Renal pelvis (tissue), 4 donors: ENCODE results near the gene DGCR2. TPM values are rescaled to one million over a fixed set of nuclear protein-coding genes. Genes with fewer than 3 reads are reported as not detected.
A peak's percentile ranks its signal among the peaks of the same experiment; 100 is the strongest.

Experiments used
- DNase-seq: peaks from one replicate; pipeline ENCODE4 v3.0.0-alpha.2; 2013
- polyA plus RNA-seq, 3 donors: library from polyadenylated mRNA; unstranded; fragments of 120-200 nt; gene quantifications; one replicate each; pipeline ENCODE4 v1.2.1, GENCODE V29; 2013; ENCODE audit not compliant: insufficient read length in 3 of 3

DGCR2 gene
- polyA plus RNA-seq, 3 donors: 75.2 to 88.1 (median 81.3) TPM

DNA sequence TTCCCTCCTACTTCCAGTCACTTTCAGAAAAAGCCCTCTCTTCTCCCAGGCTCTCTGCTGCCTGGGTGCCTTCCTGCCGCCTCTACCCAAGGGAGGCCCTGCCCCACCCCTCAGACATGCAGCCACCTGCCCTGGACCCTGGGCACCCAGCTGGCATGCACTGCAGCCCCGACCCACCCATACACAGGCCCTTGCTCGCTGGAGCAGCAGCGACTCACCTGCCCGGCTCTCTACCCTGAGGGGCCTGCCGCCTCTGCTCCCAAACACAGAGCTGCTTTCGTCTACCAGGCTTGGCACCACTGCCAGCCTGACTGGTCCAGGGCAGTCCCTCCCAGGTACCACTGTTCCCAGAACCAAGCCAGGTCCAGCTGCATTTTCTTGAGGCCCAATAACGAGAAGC lies 7.7 kb upstream of the DGCR2 start:
- no peak for DNase-seq

- DNase-seq: no peak
Measured at GRCh38 chr22:19128946-19129727, 6.9 kb upstream of the DGCR2 start.

DNA sequence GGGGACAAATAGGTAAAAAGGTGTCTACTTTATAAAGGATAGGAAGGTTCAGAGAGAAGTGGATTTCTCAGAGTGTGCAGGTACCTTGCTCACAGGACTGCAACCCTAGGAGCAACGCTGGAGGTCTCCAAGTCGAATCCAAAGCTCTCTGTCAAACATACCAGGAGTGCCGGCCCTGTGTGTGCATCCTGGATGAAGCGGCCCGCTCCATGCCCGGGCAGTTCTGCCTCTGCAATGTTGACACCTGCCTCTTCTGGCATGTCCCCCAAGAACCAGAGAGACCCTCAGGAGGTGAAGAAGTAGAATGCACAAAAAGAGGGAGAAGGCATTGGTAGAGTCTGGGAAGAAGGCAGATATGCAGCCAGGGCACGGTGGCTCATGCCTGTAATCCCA lies 5.8 kb upstream of the DGCR2 start:
- no peak for DNase-seq

GRCh38 chr22:19127329-19128008 lies 5.3 kb upstream of the DGCR2 start:
- no peak for DNase-seq

GRCh38 chr22:19126309-19127273 lies 4.4 kb upstream of the DGCR2 start:
- DNase-seq: no peak

GRCh38 chr22:19125474-19126308 lies 3.5 kb upstream of the DGCR2 start:
- DNase-seq: no peak

DNA sequence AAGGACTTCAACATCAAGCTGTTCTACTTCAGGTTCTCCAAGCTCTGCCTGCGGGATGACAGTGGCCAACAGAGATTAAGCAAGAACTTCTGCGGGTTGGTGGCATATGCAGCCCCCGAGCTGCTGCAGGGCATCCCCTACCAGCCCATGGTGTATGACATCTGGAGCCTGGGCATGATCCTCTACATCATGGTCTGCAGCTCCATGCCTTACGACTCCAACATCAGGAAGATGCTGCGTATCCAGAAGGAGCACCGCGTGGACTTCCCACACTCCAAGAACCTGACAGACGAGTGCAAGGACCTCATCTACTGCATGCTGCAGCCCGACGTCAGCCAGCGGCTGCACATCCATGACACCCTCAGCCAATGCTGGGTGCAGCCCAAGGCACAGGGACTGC lies 2.8 kb upstream of the DGCR2 start:
- no peak for DNase-seq

DNA sequence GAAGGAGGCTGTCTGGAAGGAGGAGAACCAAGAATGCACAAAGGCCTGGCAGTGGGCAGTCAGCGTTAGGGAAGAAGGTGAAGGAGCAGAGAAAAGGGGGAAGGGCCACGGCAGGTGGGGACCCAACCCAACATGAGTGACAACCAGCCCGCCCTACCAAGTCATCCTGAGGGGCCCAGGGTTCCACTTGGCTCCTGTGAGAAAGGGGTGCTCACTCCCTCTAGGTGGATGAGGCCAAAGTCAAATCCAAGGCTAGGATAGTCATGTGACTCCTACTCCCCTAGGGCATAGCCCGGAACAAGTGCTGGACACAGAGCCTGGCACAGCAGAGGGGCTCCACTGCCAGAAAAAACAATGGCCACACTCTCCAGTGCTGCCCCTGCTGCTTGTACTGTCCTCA lies 2.2 kb upstream of the DGCR2 start:
- DNase-seq: no peak

- DNase-seq: no peak
Measured at GRCh38 chr22:19123936-19124335, 1.7 kb upstream of the DGCR2 start.

- DNase-seq: no peak
Measured at GRCh38 chr22:19122752-19123492, 710 bp upstream of the DGCR2 start.

DNA sequence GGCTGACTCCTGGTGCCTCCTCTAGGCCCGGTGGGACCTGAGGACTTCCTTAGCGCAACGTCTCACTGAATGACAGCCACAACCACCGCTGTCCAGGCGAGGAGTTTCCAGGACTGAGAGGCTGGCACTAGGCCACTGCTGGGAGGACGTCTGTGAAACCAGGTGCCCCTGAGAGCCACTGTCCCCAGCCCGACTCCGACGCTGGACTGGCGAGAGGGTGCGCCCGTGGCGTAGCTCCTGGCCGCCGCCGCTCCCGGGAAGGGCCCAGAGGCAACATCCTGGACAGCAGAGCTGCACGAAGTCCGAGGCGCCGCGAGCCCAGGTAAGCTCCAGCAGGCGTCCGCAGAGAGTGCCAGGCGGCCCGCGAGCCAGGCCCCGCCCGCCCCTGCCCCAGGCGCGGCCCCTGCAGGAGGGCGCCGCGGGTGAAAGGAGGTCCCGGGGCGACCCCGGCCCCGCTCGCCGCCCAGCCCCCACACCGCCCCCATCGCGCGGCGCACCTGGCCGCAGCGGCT lies 525 bp downstream of the DGCR2 start:
- DNase-seq: peak; percentile 30

GRCh38 chr22:19120829-19121630 lies 1.2 kb downstream of the DGCR2 start:
- DNase-seq: peak; percentile 46

- DNase-seq: no peak
Measured at GRCh38 chr22:19119949-19120348, 2.3 kb downstream of the DGCR2 start.

DNA sequence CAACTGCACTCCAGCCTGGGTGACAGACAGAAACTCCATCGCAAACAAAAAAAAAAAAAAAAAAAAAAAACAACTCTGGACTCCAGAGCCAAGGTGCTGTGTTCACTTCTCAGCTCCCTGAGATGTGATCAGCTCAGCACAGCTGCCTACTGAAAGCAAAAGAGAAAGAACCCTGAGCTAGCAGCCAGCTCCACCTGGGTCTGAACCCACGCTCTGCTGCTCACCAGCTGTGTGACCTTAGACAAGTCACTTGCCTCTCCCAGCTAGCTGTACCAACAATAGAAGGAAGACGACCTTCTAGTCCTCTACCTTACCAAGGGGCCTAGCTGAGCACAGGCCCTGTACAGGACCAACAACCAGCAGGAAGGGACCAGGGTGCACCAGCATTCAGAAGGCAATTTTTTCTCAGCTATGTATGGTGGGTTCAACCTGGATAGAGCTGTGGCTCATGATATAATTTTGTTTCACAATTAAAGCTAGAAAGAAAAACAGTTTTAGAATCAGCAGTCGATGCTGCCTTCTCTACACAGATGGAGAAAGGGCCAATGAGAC lies 3.8 kb downstream of the DGCR2 start:
- DNase-seq: no peak

DNA sequence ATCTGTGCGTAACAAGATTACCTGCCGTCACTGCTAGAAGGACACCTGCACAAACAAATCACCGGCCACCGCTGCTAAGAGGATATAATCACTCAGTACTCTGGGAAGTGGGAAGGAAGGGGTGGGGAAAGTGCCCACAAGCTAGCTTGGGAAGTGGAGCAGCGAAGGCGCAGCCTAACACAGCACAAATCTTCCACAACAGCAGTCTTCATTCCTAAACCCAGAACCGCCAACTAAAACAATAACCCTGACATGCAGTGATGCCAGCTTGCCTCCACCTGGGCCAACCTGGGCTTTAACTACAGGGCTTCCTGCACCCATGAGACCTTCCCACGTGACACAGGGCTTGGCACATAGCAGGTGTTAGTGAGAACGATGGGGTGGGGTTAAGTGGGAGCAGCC lies 5.1 kb downstream of the DGCR2 start:
- no peak for DNase-seq

GRCh38 chr22:19115628-19116027 lies 6.6 kb downstream of the DGCR2 start:
- no peak for DNase-seq

- no peak for DNase-seq
Measured at GRCh38 chr22:19114984-19115552, 7.1 kb downstream of the DGCR2 start.

GRCh38 chr22:19113429-19113828 lies 8.8 kb downstream of the DGCR2 start:
- DNase-seq: no peak

GRCh38 chr22:19111584-19111983 lies 10.6 kb downstream of the DGCR2 start:
- no peak for DNase-seq
